ENCODE measurements around the gene KRTAP5-8.
"Not testable (repeated sequence)": the region's sequence is repeated elsewhere in the genome, so short reads cannot be mapped to it uniquely, and the experiment has no call there.

Gene KRTAP5-8

GRCh38 chr11:71537977-71538665, at the start of gene KRTAP5-8:
KRTAP5-8 (plus strand) TSS chr11:71538025; CDS start chr11:71538056, 31 bp downstream.
- not testable (repeated sequence) for DNase-seq (ENCODE audit: low spot score)

DNA sequence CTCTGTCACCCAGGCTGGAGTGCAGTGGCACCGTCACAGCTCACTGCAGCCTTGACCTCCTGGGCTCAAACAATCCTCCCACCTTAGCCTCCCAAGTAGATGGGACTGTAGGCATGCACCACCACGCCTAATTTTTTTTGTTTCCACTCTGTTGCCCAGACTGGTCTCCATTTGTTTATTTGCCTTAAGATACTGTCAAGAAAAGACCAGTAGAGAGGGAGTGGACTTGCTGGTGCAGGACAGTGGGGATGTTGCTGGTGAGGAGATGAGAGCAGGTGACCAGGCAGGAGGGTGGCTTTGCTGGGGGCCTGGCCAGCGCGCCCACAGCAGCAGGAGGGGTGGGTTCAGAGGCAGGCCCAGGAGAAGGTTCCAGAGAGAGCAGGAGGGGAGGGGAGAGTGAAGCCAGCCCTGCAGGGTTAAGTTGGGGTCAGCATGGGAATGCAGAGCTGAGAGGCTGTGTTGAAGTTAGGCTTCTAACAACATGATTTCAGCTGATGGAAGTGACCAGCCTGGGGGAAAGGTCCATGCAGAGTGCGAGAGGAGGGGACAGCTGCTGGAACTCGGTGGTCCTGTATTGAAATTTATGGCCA, 49.0 kb upstream of the KRTAP5-8 start:
- DNase-seq (ENCODE audit: low spot score): no peak
- TF ChIP-seq CTCF (IDR thresholded peaks at IDR 0.05; ENCODE audit: extremely low read depth, missing control alignments): no peak

DNA sequence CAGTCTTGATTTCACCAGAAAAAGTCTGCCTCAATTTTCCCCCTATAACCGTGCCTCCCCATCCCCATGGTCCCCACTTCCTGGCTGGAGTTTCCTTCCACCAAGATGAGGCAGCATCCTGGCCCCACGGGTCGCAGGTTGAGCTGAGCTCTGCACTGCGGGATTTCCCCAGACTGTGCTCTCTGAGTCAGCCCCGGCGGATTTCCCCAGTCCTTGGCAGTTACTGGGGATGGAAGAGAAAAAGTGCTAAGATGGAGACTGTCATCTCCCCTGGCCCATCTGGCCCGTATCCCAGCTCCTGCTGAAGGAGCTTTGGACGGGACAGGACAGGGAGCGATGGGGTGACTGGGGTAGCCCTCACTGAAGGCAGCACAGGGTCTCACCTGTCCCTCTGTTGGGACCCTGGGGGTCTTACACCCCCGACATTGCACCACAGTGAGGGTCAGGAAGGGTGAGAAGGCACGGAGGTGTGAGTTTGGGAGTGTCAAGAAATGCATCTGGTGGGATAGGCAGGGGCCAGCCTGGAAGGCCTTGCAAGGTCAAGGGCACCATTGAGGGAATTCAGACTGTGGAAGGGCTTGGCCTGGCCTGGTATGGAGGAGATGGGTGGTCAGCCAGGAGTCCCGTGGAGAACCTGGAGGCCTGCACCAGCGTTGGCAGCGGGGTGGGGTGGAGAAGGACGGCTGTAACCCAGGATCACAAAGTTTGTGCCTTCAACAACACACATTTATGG, 48.3 kb upstream of the KRTAP5-8 start:
- TF ChIP-seq CTCF (IDR thresholded peaks at IDR 0.05; ENCODE audit: extremely low read depth, missing control alignments): no peak
- DNase-seq (ENCODE audit: low spot score): peak; percentile 83

- DNase-seq (ENCODE audit: low spot score): no peak
- no peak for TF ChIP-seq CTCF (IDR thresholded peaks at IDR 0.05; ENCODE audit: extremely low read depth, missing control alignments)
These were observed 47.6 kb upstream of the KRTAP5-8 start for GRCh38 chr11:71490044-71490730.

DNA sequence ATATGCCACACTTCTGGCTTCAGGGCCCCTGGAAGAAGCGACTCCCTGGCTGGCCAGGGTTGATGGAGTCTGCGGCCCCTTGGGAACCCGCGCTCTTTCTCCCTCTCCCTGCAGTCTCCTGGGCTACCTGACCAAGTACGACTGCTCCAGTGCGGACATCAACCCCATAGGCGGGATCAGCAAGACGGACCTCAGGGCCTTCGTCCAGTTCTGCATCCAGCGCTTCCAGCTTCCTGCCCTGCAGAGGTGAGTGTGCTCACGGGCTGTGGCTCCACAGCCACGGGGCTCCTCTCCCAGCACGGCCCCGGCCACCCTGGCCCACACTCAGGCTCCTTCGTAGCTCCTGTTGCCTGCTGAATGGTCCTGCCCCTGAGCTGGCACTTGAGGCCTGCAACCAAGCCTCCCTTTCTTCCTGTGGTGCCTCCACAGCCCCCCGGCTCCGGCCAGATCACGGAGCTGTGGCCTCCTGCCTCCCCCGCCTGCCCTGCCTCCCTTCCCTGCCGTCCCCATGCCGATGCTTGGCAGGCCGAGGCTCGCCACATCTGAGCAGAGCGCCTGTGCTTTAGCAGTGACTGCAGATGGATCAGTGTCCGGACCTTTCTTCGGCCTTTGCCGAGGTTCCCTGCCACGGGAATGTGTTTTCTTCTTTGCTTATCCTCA, 47.0 kb upstream of the KRTAP5-8 start:
- DNase-seq (ENCODE audit: low spot score): no peak
- no peak for TF ChIP-seq CTCF (IDR thresholded peaks at IDR 0.05; ENCODE audit: extremely low read depth, missing control alignments)

- TF ChIP-seq CTCF (IDR thresholded peaks at IDR 0.05; ENCODE audit: extremely low read depth, missing control alignments): no peak
- no peak for DNase-seq (ENCODE audit: low spot score)
These were observed 46.3 kb upstream of the KRTAP5-8 start for GRCh38 chr11:71491531-71491930.

GRCh38 chr11:71491940-71492339, 45.9 kb upstream of the KRTAP5-8 start:
- TF ChIP-seq CTCF (IDR thresholded peaks at IDR 0.05; ENCODE audit: extremely low read depth, missing control alignments): no peak
- DNase-seq (ENCODE audit: low spot score): no peak
